Measurements from ENCODE around the gene SLC35G4.

SLC35G4 gene

DNA sequence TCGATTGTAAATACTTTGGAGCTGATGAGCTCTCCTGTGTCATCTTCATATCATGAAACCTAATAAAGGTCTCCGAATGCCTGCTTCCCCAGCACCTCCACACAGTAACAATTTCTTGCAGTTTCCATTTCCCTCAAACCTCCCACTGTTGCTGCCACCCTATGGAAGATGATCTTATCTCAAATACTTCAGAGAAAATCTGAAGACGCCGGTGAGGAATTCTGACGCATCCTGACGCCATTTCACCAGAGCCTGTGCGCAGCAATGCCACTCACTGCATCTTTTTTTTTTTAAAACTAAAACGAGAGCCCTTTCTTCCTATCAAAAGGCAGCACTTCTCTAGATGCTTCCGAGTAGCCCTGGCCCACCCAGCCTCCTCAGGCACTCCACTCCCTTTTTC lies 47.8 kb downstream of the SLC35G4 start:
- TF ChIP-seq, protein P1, sequence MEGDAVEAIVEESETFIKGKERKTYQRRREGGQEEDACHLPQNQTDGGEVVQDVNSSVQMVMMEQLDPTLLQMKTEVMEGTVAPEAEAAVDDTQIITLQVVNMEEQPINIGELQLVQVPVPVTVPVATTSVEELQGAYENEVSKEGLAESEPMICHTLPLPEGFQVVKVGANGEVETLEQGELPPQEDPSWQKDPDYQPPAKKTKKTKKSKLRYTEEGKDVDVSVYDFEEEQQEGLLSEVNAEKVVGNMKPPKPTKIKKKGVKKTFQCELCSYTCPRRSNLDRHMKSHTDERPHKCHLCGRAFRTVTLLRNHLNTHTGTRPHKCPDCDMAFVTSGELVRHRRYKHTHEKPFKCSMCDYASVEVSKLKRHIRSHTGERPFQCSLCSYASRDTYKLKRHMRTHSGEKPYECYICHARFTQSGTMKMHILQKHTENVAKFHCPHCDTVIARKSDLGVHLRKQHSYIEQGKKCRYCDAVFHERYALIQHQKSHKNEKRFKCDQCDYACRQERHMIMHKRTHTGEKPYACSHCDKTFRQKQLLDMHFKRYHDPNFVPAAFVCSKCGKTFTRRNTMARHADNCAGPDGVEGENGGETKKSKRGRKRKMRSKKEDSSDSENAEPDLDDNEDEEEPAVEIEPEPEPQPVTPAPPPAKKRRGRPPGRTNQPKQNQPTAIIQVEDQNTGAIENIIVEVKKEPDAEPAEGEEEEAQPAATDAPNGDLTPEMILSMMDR (conservative IDR thresholded peaks at IDR 0.05; ENCODE audit: control insufficient read depth, insufficient read depth, low read depth, low read length), result no peak
- H3K4me3 ChIP-seq (ENCODE audit: control insufficient read depth, low read depth, low read length), result no peak overlapping the region
- no peak for DNase-seq (ENCODE audit: low read depth)

DNA sequence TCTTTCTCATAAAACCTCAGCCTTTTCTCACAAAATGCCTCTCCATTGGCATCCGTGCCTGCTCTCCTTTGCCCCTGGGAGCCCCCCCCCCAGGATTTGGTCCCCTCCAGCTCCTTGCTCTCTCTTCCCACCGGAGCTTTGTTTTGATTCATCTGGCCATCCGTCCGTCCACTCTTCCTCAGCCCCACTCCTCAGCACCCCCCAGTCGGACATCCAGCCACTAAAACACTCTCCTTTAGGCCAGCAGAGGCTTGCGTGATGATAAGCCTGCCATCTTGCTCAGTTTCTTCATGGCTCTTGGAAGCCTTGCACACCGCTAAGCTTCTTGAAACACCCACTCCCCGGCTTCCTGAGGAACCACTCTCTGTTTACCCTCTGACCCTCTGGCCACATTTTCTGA lies 48.2 kb downstream of the SLC35G4 start:
- TF ChIP-seq, protein P1 (conservative IDR thresholded peaks at IDR 0.05; ENCODE audit: control insufficient read depth, insufficient read depth, low read depth, low read length), result no peak
- H3K4me3 ChIP-seq (ENCODE audit: control insufficient read depth, low read depth, low read length), result no peak overlapping the region
- no peak for DNase-seq (ENCODE audit: low read depth)

DNA sequence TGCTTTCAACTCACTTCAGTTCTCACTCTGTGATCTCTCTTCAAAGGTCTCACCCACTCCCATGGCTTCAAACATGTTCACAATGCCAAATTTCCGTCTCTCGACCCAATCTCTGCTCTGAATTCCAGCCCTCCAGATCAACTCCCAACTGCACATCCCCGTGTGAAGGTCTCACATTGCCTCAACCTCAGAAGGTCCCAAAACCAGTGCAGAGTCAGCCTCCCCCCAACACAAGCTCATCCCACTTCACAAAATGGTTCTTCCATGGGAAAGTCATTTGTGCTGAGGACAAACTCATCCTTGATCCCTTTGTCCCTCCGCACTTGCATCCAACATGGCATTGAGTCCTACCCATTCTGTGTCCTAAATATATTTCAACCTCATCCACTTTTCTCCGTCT lies 48.6 kb downstream of the SLC35G4 start:
- no peak overlapping the region for H3K4me3 ChIP-seq (ENCODE audit: control insufficient read depth, low read depth, low read length)
- TF ChIP-seq, protein P1 (conservative IDR thresholded peaks at IDR 0.05; ENCODE audit: control insufficient read depth, insufficient read depth, low read depth, low read length), result no peak
- DNase-seq (ENCODE audit: low read depth), result no peak

DNA sequence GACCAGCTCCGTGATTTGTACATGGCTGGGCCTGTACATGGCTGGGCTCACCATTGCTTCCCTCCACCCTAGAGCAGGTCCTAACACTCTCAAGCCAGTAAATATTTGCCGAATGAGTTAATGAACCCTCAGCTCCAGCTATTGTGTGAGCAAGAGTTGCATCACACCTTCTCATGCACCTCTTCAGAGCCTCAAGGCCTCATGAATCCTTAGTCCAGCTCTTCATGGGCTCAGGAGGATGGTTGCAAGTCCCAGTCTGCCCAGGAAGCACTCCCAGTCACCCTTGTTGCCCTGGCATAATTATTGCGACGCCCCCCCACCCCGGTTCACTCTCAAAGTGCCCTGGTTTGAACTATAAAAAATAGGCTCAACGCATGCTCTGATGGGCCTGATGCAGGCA lies 49.6 kb downstream of the SLC35G4 start:
- TF ChIP-seq, protein P1 (conservative IDR thresholded peaks at IDR 0.05; ENCODE audit: control insufficient read depth, insufficient read depth, low read depth, low read length), result no peak
- no peak for DNase-seq (ENCODE audit: low read depth)
- H3K4me3 ChIP-seq (ENCODE audit: control insufficient read depth, low read depth, low read length), result no peak overlapping the region

All from fibroblast of mammary gland (primary cell).